Measurements from ENCODE around the gene CNPY2.

- no peak for TF ChIP-seq POLR2A (IDR thresholded peaks at IDR 0.05; ENCODE audit: low read depth, low read length)
- TF ChIP-seq POLR2AphosphoS5 (IDR thresholded peaks at IDR 0.05; ENCODE audit: low read depth, low read length), result no peak
Measured at GRCh38 chr12:56307221-56307965, 8.4 kb downstream of the CNPY2 start.

Measured in GM12892 (cell line).